Endothelial cell of umbilical vein (primary cell): ENCODE results near the gene BAAT. TPM values are rescaled to one million over a fixed set of nuclear protein-coding genes. Genes with fewer than 3 reads are reported as not detected.

ENCODE experiments used
- BruUV-seq: library from RNA; stranded (reverse); fragments of 400-500 nt; replicated peaks from 2 replicates; lab custom pipeline; 2021; lab: Mats Ljungman, UMichigan
- CTCF ChIA-PET: fragments of 300-600, 350-600 bp; sonication (Branson Sonifier 250); formaldehyde crosslinking; loops from one replicate; lab custom pipeline; 2021; ENCODE audit warnings: antibody characterized with exemption, inconsistent platforms; lab: Charles Lee
- POLR2A ChIA-PET: fragments of 300-600, 350-600 bp; sonication (Branson Sonifier 250); formaldehyde crosslinking; loops from one replicate; lab custom pipeline; 2021; ENCODE audit warnings: antibody characterized with exemption, inconsistent platforms; lab: Charles Lee
- DNase-seq: peaks from one replicate; pipeline ENCODE4 v3.0.0-alpha.2; 2011; ENCODE audit warnings: low read depth, low spot score
- FAIRE-seq: peaks from 2 replicates; lab custom pipeline; 2011; peaks lifted over from hg19 to GRCh38; lab: Jason Lieb, UNC
- H2AFZ ChIP-seq: 2 replicates; pipeline ENCODE4 v1.6.0; 2012; ENCODE audit warnings: low read depth, low read length, control low read depth, inconsistent platforms
- H3K27ac ChIP-seq: 2 replicates; pipeline ENCODE4 v1.5.1; 2011; ENCODE audit warnings: low read depth, mild to moderate bottlenecking, control low read depth, low read length, moderate library complexity; ENCODE audit not compliant: insufficient read depth
- H3K27me3 ChIP-seq, 2 experiments: 2 replicates each; pipeline versions ENCODE4 v1.6.0 to v1.6.1; 2011; ENCODE audit warnings: low read length in 2 of 2, mixed read lengths in 1 of 2; ENCODE audit not compliant: control insufficient read depth in 2 of 2, insufficient read depth in 2 of 2
- H3K36me3 ChIP-seq, 2 experiments: 2 replicates in 1 of 2; 3 replicates in 1 of 2; pipeline ENCODE4 v1.5.1; 2011; ENCODE audit warnings: low read length in 2 of 2, mild to moderate bottlenecking in 1 of 2, moderate library complexity in 1 of 2; ENCODE audit not compliant: control insufficient read depth in 2 of 2, insufficient read depth in 2 of 2; ENCODE audit errors: extremely low read depth in 1 of 2
- H3K4me1 ChIP-seq: 3 replicates; pipeline ENCODE4 v1.5.1; 2011; ENCODE audit warnings: mild to moderate bottlenecking, low read length; ENCODE audit not compliant: control insufficient read depth, insufficient read depth; ENCODE audit errors: extremely low read depth
- H3K4me2 ChIP-seq: 2 replicates; pipeline ENCODE4 v1.6.1; 2011; ENCODE audit warnings: low read length, control low read depth, mixed read lengths; ENCODE audit not compliant: insufficient read depth
- H3K4me3 ChIP-seq, 3 experiments: fragments of 200-600 bp in 1 of 3; sonication (generic), shearing (Covaris generic) in 1 of 3; replicated peaks in 1 of 3; 2 replicates each; pipeline ENCODE4 v1.5.1; 2011 to 2016; ENCODE audit warnings: control low read depth in 3 of 3, low read length in 3 of 3, mild to moderate bottlenecking in 2 of 3, inconsistent platforms in 1 of 3, low read depth in 1 of 3, moderate library complexity in 1 of 3; ENCODE audit not compliant: insufficient read depth in 1 of 3
- H3K79me2 ChIP-seq: 2 replicates; pipeline ENCODE4 v1.6.0; 2012; ENCODE audit warnings: low read length, inconsistent platforms; ENCODE audit not compliant: control insufficient read depth, insufficient read depth
- H3K9ac ChIP-seq: replicated peaks from 2 replicates; pipeline ENCODE3; 2011; ENCODE audit warnings: low read length, control low read depth; ENCODE audit not compliant: insufficient read depth; ENCODE audit errors: extremely low read depth
- H3K9me1 ChIP-seq: replicated peaks from 3 replicates; pipeline ENCODE4 v1.6.0; 2011; ENCODE audit warnings: mild to moderate bottlenecking, low read length; ENCODE audit not compliant: control insufficient read depth, insufficient read depth; ENCODE audit errors: extremely low read depth
- H3K9me3 ChIP-seq: replicated peaks from 2 replicates; pipeline ENCODE4 v1.5.1; 2012; ENCODE audit warnings: low read length, inconsistent platforms; ENCODE audit not compliant: control insufficient read depth, insufficient read depth
- H4K20me1 ChIP-seq: replicated peaks from 2 replicates; pipeline ENCODE3; 2011; ENCODE audit warnings: mild to moderate bottlenecking, low read length; ENCODE audit not compliant: control insufficient read depth, insufficient read depth; ENCODE audit errors: extremely low read depth
- CTCF ChIP-seq, 2 donors: IDR thresholded peaks; 1 replicate in 1 of 2; 2 replicates in 1 of 2; pipeline ENCODE4 v1.5.1; 2011; ENCODE audit warnings: low read length in 2 of 2, mild to moderate bottlenecking in 2 of 2, moderate library complexity in 2 of 2, control low read depth in 1 of 2, inconsistent platforms in 1 of 2, low read depth in 1 of 2; ENCODE audit not compliant: insufficient read depth in 1 of 2; ENCODE audit errors: extremely low read depth in 1 of 2
- FOS ChIP-seq: IDR thresholded peaks from 2 replicates; pipeline ENCODE4 v1.6.1; 2011; ENCODE audit warnings: mild to moderate bottlenecking, low read length, moderate library complexity, borderline replicate concordance; ENCODE audit not compliant: insufficient read depth
- dilution Hi-C: fragments of 300-500 bp; cut with MboI; formaldehyde crosslinking; loops from one replicate; pipeline ENCODE4 v1.15.0; 2019; ENCODE audit warnings: low sequenced_read_pairs; ENCODE audit not compliant: extremely low pct_ligation_motif_present
- intact Hi-C: fragments of 100-400 bp; cut with micrococcal nuclease; formaldehyde crosslinking; loops from one replicate; pipeline ENCODE4 v1.10.0; 2022
- polyA plus RNA-seq, 4 experiments: library from polyadenylated mRNA; depleted of rRNA in 3 of 4; stranded (reverse) in 3 of 4; unstranded in 1 of 4; fragments of >200 nt; gene quantifications; 2 replicates each; pipeline versions ENCODE4 v1.2.1 to v1.2.3, GENCODE V29; 2011 to 2012; ENCODE audit warnings: missing spikeins in 1 of 4
- total RNA-seq: library from RNA; stranded (reverse); gene quantifications from 2 replicates; pipeline ENCODE4 v1.2.3, GENCODE V29; 2021
- TF ChIP-seq, protein P1 (sequence below): IDR thresholded peaks from 2 replicates; pipeline ENCODE4 v1.6.1; 2011; ENCODE audit not compliant: insufficient read depth, insufficient read length

The BAAT gene
- total and polyA plus RNA-seq, 2 donors (not counting 3 experiments of a cell fraction or from before 2014, with no cell fraction given), result 0.01 TPM; not detected in 1

GRCh38 chr9:101403516-101404285 is 18.9 kb upstream of the BAAT start:
- ChIA-PET CTCF (no interaction called here), POLR2A (no interaction called here)
- peaks cover 29 to 36% of the 10 kb centered on the region in 2 experiments for H3K36me3 ChIP-seq
- H3K27me3 ChIP-seq, result no peaks in the 10 kb centered on the region
- H3K9ac ChIP-seq, result no peak overlapping the region
- H3K27ac ChIP-seq, result no peak overlapping the region
- H3K9me3 ChIP-seq, result peaks cover 10% of the 10 kb centered on the region
- BruUV-seq, result no TSS peak
- TF ChIP-seq, protein P1, sequence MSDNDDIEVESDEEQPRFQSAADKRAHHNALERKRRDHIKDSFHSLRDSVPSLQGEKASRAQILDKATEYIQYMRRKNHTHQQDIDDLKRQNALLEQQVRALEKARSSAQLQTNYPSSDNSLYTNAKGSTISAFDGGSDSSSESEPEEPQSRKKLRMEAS, result no peak
- TF ChIP-seq FOS (no peak), CTCF (IDR thresholded peaks at IDR 0.05; ENCODE audit: extremely low read depth in 1 of 2, insufficient read depth in 1 of 2, low read depth in 1 of 2, low read length in 2 of 2) (no peak)
- FAIRE-seq (no peak), DNase-seq (no peak)
- H3K79me2 ChIP-seq, result peaks cover 30% of the 10 kb centered on the region
- H3K4me2 ChIP-seq, result no peak overlapping the region
- dilution Hi-C loops, result no loop called here
- no peaks in the 10 kb centered on the region for H4K20me1 ChIP-seq
- no peak overlapping the region for H2AFZ ChIP-seq
- peaks cover 19% of the 10 kb centered on the region for H3K4me1 ChIP-seq
- no peak overlapping the region for H3K4me3 ChIP-seq
- no peaks in the 10 kb centered on the region for H3K9me1 ChIP-seq
- intact Hi-C loops, result no loop called here
